HG03378 (cell line): ENCODE measurements around the gene RPL14.
"Not testable (repeated sequence)": the region's sequence is repeated elsewhere in the genome, so short reads cannot be mapped to it uniquely, and the experiment has no call there.

ENCODE experiments used
- ATAC-seq: cut with Tn5 transposase; IDR thresholded peaks from one replicate; pipeline ENCODE4 v1.9.1; 2021; ENCODE audit warnings: mild to moderate bottlenecking, moderate library complexity; ENCODE audit not compliant: unreplicated experiment

RPL14 gene

DNA sequence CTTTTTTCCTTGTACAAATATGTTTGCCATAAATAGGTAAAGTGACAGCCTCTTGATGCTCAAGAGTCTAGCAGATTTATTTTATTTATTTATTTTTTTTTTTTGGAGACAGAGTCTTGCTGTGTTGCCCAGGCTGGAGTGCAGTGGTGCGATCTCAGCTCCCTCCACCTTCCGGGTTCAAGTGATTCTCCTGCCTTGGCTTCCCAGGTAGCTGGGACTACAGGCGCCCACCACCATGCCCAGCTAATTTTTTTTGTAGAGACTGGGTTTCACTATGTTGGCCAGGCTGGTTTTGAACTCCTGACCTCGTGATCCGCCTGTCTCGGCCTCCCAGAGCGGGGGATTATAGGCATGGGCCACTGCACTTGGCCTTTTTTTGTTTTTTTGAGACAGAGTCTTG is 5.7 kb downstream of the RPL14 start:
- ATAC-seq, result not testable (repeated sequence)

DNA sequence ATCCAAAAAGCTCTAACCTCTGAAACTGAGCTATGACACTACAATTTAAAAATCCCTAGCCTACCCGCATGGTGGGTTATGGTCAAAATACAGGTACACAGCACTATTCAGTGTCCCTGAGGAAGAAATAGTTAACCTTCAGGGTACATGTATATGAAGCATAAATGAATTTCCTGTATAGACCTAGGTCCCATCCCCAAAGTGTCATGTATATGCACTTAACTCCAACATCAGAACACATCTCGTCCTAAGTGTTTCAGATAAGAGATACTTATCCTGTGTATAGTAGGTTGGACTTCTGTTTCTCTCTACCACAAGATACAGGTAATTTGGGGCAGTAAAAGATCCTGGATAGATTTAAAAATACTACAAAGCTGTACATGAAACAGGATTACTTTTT is 6.4 kb downstream of the RPL14 start:
- no peak for ATAC-seq

DNA sequence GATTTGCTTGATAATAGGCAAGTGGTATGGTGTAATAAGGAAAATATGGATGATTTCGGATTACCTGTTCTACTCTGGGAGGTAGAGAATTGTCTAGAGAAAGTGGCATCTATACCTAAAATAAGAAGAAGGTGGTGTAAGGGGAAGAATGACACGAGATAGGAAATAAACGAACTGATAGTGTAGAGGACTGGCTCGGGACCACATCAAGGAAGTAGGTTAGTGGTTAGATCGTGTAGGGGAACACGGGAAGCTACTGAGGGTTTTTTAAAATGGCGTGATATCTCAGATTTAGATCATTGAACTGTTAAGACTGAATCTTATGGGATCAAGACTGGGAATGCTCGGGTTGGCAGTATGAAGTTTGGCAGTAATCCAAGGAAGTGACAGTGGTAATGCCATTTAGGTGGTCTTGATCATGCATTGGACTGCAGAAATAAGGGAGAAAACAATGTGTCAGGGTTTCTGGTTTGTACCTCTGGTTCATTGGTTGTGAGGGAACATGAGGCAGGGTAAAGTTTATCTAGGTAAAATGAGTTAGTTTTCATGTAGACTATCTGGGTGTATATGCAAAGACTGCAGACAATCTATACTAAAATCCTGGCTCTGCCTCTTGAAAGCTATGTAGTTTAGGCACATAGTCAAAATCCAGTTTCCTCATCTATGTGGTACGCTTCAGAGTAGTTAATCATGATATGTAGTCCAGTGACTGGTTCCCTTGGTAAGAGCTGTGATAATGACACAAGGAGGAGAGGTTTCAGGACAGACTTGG is 7.4 kb downstream of the RPL14 start:
- no peak for ATAC-seq

DNA sequence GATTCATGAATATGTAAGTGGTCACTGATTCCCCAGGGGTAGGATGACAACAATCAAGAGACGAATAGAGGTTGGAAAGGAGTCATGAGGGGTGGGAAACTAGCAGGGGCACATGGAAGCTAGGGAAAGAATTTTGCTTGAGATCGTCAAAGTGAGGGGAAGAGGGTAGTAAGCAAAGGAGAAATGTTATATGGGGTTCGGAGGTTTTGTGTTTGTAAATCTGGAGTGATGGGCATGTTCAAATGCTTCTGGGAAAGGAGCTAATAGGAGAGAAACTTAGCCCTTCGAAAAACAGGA is 7.9 kb downstream of the RPL14 start:
- ATAC-seq, result no peak

DNA sequence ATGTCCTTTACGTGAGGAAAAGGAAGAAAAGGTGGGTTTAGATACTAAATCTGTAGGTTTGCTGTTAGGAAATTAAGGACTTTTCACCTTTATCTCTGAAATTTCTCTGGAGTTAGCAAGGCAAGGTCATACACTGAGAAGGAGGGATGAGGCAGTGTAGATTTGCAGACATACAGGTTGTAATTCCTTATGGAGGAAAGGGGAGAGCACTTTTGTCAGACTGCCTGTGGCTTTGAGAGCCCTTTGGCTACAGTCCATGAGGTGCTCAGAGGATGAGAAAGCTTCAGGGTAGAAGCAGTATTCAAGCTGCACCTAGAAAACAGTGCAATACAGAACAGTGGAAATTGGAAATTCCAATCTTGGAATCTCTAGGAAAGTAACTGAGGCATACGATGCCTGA is 8.3 kb downstream of the RPL14 start:
- ATAC-seq, result no peak

DNA sequence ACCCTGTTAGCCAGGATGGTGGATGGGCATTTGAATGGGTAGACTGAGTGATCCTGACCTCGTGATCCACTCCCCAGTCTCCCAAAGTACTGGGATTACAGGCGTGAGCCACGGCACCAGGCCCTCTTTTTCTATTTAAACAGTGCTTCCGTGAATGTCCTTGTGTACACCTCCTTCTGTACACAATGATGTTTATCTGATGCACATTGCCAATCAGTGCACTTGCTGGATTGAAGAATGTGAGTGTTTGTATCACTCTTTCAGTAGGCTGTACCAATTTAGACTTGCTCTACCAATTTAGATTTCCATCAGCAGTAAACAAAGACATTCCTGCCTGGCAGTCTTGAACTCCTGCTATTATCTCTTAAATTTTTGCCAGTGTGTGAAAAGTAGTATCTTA is 10.9 kb downstream of the RPL14 start:
- no peak for ATAC-seq

DNA sequence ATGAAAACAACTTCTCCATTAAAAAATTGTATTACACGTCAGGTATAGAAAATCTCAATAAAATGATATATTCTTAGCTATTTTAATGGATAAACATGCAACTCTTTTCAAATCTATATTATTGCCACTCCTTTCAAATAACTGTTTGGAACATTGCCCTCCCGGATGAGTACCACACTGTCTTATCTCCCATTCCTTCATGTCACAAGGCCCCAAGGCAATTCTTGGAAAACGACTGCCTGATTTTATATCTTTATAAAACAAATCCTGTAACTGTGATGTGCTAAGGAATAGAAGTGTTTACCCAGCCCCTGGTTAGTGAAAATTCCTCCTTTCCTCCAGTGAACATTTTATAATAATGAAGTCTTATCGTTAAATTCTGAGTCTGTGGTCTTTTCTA is 13.6 kb downstream of the RPL14 start:
- no peak for ATAC-seq

DNA sequence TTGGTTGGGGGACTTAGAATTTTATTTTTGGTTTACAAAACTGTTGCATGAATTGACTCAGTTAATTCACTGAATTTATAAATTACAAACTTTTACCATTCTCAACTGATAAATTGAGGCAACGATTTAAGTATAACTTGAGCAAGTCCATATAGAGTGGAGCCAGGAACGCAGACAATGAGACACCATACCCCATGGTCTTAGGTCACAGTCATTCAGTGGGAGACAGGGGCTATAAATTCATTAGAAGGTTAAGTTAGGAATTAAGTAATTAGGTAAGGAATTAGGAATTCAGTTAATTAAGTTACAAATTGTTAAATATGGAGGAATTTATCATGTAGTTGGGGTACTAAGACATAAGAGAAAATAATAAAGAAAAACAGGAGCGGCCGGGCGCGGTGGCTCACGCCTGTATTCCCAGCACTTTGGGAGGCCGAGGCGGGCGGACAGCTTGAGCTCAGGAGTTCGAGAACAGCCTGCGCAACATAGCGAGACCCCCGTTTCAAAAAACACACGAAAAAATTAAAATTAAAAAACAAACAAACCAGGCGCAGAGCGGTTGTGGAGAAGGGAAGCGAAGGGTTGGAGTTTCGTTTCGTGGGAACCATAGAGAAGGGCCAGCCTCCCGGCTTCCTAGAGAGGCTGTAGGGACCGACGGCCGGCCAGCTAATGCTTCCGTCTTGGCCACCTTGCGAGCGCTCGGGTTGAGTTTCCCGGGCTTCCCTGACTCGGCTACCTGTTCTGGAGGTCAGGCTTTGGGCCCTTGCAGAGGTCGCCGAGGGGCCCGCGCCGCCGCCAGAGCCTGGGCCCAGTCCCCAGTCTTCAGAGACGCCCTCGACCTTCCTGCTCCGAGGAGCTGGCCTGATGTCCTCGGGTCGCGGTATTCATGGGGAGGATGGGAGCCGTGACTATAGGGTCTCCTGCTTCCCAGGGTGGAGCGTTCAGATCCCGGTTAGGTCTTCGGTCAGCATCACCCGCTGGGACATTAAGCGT is 19.6 kb downstream of the RPL14 start, which contains the start of gene ZNF619:
ZNF619 (plus strand) TSS at position 645 of the 993 bp plus-strand sequence. CDS start 858 bp downstream, outside the sequence.
- peak; percentile 73 for ATAC-seq

DNA sequence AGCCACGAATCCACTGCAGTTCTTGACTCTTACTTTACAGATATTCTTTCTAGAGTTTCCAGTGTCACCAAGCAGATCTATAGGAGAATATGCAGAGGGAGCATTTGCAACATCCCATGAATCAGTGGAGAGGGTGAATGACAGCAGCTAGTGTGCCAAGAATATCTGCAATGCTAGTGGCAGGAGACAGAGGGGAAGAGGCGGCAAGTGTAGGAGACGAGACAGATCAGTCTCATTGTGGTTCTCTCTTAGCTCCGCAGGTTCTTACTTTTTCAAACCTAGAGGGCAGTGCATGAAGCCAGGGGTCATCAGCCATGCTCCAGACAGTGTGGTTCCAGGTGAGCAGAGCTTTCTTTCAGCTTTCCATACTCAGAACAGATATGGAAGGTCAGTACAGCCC is 20.5 kb downstream of the RPL14 start:
- ATAC-seq, result no peak

DNA sequence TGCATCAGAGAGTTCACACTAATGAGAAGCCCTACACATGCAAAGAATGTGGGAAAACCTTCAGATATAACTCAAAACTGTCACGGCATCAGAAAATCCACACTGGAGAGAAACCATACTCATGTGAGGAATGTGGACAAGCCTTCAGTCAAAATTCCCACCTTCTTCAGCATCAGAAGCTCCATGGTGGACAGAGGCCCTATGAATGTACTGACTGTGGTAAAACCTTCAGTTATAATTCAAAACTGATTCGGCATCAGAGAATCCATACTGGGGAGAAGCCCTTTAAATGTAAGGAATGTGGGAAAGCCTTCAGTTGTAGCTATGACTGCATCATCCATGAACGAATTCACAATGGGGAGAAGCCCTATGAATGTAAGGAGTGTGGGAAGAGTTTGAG is 30.0 kb downstream of the RPL14 start:
- no peak for ATAC-seq

DNA sequence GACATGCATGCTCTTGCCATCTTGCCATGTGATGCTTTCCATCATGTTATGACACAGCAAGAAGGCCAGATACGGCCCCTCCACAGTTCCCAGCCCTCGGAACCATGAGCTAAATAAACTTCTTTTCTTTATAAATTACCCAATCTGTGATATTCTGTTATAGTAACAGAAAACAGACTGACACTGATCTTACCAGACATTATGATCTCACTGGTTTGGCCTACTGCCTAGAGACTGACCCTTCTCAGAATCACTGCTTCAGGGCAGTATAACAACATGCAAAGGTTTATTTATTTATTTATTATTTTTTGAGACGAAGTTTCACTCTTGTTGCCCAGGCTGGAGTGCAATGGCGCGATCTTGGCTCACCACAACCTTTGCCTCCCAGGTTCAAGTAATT is 33.8 kb downstream of the RPL14 start:
- no peak for ATAC-seq

DNA sequence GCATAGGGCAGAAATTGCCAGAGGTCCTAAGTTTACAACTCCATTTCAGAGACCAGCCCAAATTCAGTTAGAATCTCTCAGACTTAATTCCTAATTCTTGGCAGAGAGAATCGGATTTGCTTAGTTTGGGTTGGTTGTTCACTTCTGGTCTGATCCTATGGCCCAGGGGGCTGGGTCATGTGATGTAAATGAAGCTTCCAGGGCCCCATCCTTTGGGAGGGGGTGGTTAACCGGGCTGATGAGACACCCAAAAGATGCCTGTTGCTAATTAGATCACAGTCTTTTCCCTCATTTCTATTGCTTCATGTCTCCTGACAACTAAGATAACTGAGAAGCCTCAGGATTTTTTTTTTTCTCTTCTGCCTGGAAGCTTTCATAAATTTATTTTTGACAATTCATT is 37.6 kb downstream of the RPL14 start:
- no peak for ATAC-seq

DNA sequence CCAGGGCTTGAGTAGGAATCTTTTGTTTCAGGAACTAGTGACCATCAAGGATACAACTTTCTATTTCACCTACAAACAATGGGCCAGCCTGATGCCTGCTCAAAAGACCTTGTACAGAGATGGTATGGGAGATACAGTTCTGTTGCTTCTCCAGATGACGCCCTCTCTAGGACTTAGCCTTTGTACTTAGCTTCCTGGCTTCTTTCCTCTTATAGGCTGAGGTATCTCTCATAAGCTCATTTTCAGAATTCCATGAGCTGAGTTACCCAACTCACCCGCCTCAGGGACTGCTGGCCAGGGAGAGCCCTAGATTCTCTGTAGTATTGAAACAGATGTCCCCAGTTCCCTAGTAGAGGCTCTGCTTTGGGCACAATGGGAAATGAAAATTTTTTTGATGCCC is 40.1 kb downstream of the RPL14 start:
- ATAC-seq, result no peak

DNA sequence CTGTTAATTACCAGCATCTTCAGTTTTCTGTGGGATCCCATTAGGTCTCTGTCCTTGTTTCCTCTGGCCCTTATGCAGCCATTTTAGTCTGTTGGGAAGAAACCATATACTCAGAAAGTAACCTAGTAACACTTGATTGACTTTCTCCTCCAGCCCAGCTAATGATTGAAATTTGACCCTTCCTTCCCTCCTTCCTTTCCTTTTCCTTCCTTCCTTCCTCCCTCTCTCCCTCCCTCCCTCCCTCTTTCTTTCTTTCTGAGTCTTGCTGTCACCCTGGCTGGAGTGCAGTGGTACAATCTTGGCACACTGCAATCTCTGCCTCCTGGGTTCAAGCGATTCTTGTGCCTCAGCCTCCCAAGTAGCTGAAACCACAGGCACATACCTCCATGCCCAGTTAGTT is 42.8 kb downstream of the RPL14 start:
- ATAC-seq, result no peak

DNA sequence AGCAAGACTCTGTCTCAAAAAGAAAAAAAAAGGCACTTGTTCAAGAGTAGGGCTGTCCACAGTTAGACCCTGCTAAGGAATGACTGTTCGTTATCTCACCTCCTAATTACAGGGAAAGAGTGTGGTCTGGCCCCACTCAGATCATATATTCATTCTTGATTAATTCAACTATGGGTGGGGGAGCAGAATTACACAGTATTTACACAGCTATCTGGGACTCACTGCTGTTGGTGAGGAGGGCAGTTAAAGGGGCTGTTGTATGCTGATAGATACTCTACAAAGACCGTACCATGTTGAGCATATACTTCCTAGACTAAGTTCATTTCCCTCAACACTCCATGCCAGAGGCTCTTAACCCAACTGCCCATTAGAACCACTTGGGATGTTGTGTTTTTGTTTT is 44.9 kb downstream of the RPL14 start:
- no peak for ATAC-seq

DNA sequence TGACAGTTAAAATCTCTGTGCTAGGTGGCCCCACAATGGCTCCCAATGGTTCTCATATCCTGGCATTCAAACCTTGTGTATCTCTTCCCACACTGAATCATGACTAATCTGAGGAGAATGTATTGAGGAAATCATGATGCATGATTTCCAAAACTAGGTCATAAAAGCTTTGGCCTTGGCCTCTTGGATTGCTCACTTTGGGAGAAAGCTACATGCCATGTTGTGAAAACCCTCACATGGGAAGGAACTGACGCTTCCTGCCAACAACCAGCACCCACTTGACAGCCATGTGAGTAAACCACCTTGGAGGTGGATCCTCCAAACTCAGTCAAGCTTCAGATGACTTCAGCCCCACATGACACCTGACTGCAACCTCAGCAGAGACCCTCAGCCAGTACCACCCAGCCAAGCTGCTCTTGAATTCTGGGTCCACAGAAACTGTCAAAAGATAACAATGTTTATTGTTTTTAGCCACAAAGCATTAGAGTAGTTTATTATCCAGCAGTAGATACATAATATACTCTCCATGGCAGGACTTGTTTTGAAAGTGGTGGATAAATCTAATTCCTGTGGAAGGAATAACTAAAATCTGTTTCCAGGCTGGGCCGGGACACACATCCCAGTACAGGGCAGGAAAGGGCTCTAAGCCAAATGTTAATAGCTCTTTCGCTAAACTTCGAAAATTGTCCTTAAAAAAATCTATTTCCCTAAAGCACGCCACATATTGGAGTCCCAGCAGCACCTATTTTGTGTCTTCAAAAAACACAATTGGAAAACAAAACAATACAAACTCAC is 47.7 kb downstream of the RPL14 start:
- ATAC-seq, result no peak

DNA sequence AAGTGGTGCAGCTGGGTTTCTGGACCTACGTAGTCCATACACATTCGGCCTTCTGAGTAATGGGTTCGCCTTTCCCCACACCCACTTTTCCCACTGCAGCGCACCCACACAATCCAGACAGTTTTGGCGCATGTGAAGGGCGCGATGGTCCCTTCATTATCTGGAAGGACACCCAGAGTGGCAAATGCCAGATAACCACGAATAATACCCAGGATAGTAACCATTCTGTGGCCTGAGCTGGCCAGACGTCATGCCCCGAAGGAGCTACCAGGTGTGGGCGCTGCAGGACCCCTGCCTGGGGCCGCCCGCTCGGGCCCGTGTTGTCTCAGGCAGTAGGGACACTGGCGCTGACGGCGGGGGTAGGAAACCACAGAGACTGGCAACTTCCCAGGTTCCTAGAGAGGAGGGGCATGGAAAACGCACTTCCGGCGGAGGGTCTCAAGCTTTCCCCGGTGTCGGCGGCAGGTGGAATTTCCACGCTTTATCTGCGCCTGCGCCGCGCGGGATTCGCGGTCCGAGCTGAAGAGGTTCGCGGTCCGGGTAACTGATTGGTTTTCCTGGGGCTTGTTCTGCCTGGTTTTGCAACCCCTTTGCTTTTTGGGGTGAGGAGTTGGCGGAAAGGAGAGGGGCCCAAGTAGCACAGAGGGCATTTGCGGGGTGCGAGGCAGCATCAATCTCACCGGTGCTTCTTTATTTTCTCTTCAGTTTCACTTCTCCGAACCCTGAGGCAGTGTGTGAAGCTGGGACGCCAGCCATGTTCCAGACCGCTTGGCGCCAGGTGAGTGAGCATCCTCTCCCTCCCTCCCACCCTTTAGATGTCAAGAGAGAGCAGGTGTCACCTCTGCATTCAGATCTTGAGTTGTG is 48.7 kb downstream of the RPL14 start, which contains the start of gene ZNF620:
ZNF620 (plus strand) TSS at position 441 of the 864 bp plus-strand sequence; CDS start at position 755, 314 bp downstream.
- ATAC-seq, result peak; percentile 58

DNA sequence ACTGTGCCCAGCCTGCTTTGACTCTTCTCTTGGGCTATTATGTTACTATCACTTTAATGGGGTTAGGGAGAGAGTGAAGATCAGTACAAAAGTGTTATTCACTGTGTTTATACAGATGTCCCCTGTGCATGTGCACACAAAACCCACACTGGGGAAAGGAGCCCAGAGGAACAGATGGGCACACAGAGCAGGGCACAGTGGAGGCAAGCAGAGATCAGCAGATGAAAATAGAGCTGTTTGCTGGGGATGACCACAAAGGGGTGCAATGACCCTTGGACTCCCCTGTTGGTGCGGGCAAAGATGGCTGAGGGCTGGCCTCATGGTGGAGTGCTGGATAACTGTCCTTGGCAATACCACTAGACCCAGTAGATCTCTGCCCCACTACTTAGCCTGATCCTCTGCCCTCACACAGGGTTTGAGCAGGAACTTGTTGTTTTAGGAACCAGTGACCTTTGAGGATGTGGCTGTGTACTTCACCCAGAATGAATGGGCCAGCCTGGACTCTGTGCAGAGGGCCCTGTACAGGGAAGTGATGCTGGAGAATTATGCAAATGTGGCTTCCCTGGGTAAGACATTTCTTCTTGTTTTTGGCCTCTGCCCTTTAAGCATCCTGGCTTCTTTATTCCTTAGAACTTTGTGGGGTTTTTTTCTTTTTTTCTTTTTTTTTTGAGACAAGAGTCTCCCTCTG is 54.0 kb downstream of the RPL14 start:
- ATAC-seq, result no peak

DNA sequence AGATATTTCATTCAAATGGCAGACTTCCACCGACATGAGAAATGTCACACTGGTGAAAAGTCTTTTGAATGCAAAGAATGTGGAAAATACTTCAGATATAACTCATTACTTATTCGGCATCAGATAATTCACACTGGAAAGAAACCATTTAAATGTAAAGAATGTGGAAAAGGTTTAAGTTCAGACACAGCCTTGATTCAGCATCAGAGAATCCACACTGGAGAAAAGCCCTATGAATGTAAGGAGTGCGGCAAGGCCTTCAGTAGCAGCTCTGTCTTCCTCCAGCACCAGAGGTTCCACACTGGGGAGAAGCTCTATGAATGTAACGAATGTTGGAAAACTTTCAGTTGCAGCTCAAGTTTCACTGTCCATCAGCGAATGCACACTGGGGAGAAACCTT is 59.1 kb downstream of the RPL14 start:
- ATAC-seq, result no peak

DNA sequence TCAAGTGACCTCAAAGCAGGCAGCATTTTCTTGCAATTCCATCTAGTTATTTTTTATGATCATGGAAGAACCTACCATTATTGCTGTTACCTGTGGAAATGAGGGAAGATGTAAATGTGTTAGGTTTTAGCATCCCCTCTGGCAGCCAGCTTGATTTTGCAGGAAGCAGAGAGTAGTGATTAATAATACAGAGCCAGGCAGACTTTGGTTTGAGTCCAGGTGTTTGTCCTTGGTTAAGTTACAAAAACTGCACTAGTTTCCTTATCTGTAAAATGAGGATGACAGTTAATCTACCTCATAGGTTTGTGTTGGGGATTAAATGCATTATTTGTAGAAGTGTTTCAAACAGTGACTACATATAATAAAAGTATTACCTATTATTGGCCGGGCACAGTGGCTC is 60.9 kb downstream of the RPL14 start:
- ATAC-seq, result no peak
